ENCODE measurements around the gene KRTAP21-2. TPM values are rescaled to one million over a fixed set of nuclear protein-coding genes. Genes with fewer than 3 reads are reported as not detected.

Gene KRTAP21-2
- total RNA-seq, 1 experiment from 2014 or later = not detected

GRCh38 chr21:30719401-30719800 lies 27.7 kb downstream of the KRTAP21-2 start:
- TF ChIP-seq EZH2 (IDR thresholded peaks at IDR 0.05; ENCODE audit: low read depth) = no peak
- no peak for TF ChIP-seq CTCF (conservative IDR thresholded peaks at IDR 0.05)
- Histone ChIP-seq H3K4me2 (no peak overlapping the region), H3F3A (ENCODE audit: insufficient read depth, low read depth) (no peaks in the 10 kb centered on the region), H3K27me3 (ENCODE audit: insufficient read depth, low read depth) (no peaks in the 10 kb centered on the region), H3K9me2 (ENCODE audit: insufficient read depth) (no peaks in the 10 kb centered on the region), H3K27ac (no peak overlapping the region), H2AFZ (no peak overlapping the region), H4K20me1 (ENCODE audit: insufficient read depth) (no peaks in the 10 kb centered on the region), H3K36me3 (ENCODE audit: low read depth) (no peaks in the 10 kb centered on the region), H3K4me1 (replicated peaks; ENCODE audit: insufficient read depth) (no peaks in the 10 kb centered on the region), H3K9me3 (ENCODE audit: insufficient read depth, low read depth) (no peaks in the 10 kb centered on the region), H3K4me3 (no peak overlapping the region), H3K79me2 (ENCODE audit: low read depth) (no peaks in the 10 kb centered on the region)
- intact Hi-C loops (cut with micrococcal nuclease; ENCODE audit: unreplicated experiment) = no loop called here
- BruUV-seq (replicated peaks) = no TSS peak
- ChIA-PET CTCF (no interaction called here), POLR2A (ENCODE audit: unreplicated experiment) (no interaction called here)
- no peak for DNase-seq

GRCh38 chr21:30718239-30718909 lies 28.7 kb downstream of the KRTAP21-2 start, which contains the start of gene KRTAP21-3:
KRTAP21-3 (minus strand) TSS chr21:30718777; CDS start chr21:30718759, 18 bp downstream.
- H3F3A ChIP-seq (ENCODE audit: insufficient read depth, low read depth) = no peaks in the 10 kb centered on the region
- no peaks in the 10 kb centered on the region for H3K9me3 ChIP-seq (ENCODE audit: insufficient read depth, low read depth)
- no peak within 1 kb of the TSS for H2AFZ ChIP-seq
- ChIA-PET CTCF (no interaction called here), POLR2A (ENCODE audit: unreplicated experiment) (no interaction called here)
- no peaks in the 10 kb centered on the region for H3K9me2 ChIP-seq (ENCODE audit: insufficient read depth)
- no peak for TF ChIP-seq EZH2 (IDR thresholded peaks at IDR 0.05; ENCODE audit: low read depth)
- TF ChIP-seq CTCF (conservative IDR thresholded peaks at IDR 0.05) = no peak
- no peaks in the 10 kb centered on the region for H3K27me3 ChIP-seq (ENCODE audit: insufficient read depth, low read depth)
- H3K36me3 ChIP-seq (ENCODE audit: low read depth) = no peaks in the 10 kb centered on the region
- no peak within 1 kb of the TSS for H3K4me2 ChIP-seq
- H4K20me1 ChIP-seq (ENCODE audit: insufficient read depth) = no peaks in the 10 kb centered on the region
- H3K4me1 ChIP-seq (replicated peaks; ENCODE audit: insufficient read depth) = no peaks in the 10 kb centered on the region
- no peaks in the 10 kb centered on the region for H3K79me2 ChIP-seq (ENCODE audit: low read depth)
- no TSS peak for BruUV-seq (replicated peaks)
- DNase-seq = no peak
- intact Hi-C loops (cut with micrococcal nuclease; ENCODE audit: unreplicated experiment) = no loop called here
- no peak within 1 kb of the TSS for H3K27ac ChIP-seq
- H3K4me3 ChIP-seq = no peak within 1 kb of the TSS

- no TSS peak for BruUV-seq (replicated peaks)
- H3K4me3 ChIP-seq = no peak overlapping the region
- DNase-seq = no peak
- ChIA-PET CTCF (no interaction called here), POLR2A (ENCODE audit: unreplicated experiment) (no interaction called here)
- no peaks in the 10 kb centered on the region for H3K9me3 ChIP-seq (ENCODE audit: insufficient read depth, low read depth)
- H2AFZ ChIP-seq = no peak overlapping the region
- no peak overlapping the region for H3K4me2 ChIP-seq
- no peaks in the 10 kb centered on the region for H3K79me2 ChIP-seq (ENCODE audit: low read depth)
- H3K27me3 ChIP-seq (ENCODE audit: insufficient read depth, low read depth) = no peaks in the 10 kb centered on the region
- no peaks in the 10 kb centered on the region for H4K20me1 ChIP-seq (ENCODE audit: insufficient read depth)
- TF ChIP-seq CTCF (conservative IDR thresholded peaks at IDR 0.05) = no peak
- no peak for TF ChIP-seq EZH2 (IDR thresholded peaks at IDR 0.05; ENCODE audit: low read depth)
- H3K4me1 ChIP-seq (replicated peaks; ENCODE audit: insufficient read depth) = no peaks in the 10 kb centered on the region
- H3K36me3 ChIP-seq (ENCODE audit: low read depth) = no peaks in the 10 kb centered on the region
- no peaks in the 10 kb centered on the region for H3F3A ChIP-seq (ENCODE audit: insufficient read depth, low read depth)
- intact Hi-C loops (cut with micrococcal nuclease; ENCODE audit: unreplicated experiment) = no loop called here
- no peaks in the 10 kb centered on the region for H3K9me2 ChIP-seq (ENCODE audit: insufficient read depth)
- no peak overlapping the region for H3K27ac ChIP-seq
These were observed 30.0 kb downstream of the KRTAP21-2 start for GRCh38 chr21:30717105-30717504.

Data from PC-9 (cell line).